Measurements from ENCODE around the gene IGLON5. TPM values are rescaled to one million over a fixed set of nuclear protein-coding genes. Genes with fewer than 3 reads are reported as not detected.

IGLON5 gene
- total RNA-seq, 2 donors from 2014 or later = 0.12 to 0.16 TPM

DNA sequence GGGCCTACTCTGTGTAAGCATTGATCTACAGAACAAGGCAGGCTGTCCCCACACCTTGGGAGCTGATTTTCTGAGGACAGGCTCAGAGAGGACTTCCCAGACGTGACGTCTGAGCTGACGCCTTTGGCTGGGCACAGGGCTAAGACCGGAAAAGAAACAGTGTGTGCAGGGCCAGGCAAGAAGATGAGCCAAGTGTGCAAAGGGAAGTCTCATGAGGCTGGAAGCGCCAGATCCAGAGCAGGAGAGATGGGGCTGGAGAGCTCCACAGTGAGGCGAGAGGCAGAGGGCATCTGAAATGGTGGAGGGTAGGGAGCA is 12.7 kb downstream of the IGLON5 start:
- Histone ChIP-seq H3K36me3 (no peaks in the 10 kb centered on the region), H3K9ac (ENCODE audit: low read depth in 2 of 2, low read length in 2 of 2) (no peak overlapping the region), H3K9me3 (no peaks in the 10 kb centered on the region), H3K27me3 (peaks cover 16% of the 10 kb centered on the region), H3K27ac (no peak overlapping the region), H3K4me1 (no peaks in the 10 kb centered on the region), H3K4me3 (no peak overlapping the region)
- TF ChIP-seq, protein P1, sequence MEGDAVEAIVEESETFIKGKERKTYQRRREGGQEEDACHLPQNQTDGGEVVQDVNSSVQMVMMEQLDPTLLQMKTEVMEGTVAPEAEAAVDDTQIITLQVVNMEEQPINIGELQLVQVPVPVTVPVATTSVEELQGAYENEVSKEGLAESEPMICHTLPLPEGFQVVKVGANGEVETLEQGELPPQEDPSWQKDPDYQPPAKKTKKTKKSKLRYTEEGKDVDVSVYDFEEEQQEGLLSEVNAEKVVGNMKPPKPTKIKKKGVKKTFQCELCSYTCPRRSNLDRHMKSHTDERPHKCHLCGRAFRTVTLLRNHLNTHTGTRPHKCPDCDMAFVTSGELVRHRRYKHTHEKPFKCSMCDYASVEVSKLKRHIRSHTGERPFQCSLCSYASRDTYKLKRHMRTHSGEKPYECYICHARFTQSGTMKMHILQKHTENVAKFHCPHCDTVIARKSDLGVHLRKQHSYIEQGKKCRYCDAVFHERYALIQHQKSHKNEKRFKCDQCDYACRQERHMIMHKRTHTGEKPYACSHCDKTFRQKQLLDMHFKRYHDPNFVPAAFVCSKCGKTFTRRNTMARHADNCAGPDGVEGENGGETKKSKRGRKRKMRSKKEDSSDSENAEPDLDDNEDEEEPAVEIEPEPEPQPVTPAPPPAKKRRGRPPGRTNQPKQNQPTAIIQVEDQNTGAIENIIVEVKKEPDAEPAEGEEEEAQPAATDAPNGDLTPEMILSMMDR (IDR thresholded peaks at IDR 0.05) = no peak
- intact Hi-C loops (cut with DNase I) = no loop called here
- no peak for DNase-seq

DNA sequence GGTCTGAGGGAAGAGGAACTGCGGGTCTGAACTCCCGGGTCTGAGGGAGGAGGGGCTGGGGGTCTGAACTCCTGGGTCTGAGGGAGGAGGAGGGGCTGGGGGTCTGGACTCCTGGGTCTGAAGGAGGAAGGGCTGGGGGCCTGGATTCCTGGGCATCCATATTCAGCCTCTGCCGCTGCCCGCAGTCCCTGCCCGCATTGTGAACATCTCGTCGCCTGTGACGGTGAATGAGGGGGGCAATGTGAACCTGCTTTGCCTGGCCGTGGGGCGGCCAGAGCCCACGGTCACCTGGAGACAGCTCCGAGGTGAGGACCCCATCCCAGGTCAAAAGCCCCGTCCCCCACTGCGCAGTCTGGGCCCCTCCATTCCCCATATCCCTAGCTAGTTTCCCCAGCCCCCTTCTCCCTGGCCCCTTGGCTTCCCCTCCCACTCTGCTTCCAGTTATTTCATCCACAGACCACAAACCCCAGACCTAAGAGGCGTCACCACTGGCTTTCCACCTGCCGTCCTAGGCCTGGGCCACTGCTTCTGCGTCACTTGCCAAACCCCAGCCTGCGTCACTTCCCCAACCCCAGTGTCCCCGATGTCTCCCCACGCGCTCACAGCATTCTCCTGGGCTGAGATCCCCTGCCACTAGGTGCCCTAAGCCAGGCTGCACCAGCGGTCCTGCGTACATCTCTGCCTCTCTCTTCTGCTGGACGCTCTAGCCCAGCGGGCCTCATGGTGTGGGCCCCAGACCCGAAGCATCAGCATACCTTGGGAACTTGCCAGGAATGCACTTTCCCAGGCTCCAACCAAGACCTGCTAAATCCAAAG is 13.9 kb downstream of the IGLON5 start:
- H3K4me1 ChIP-seq = no peaks in the 10 kb centered on the region
- no peak overlapping the region for H3K9ac ChIP-seq (ENCODE audit: low read depth in 2 of 2, low read length in 2 of 2)
- TF ChIP-seq, protein P1 (IDR thresholded peaks at IDR 0.05) = no peak
- no peak for DNase-seq
- intact Hi-C loops (cut with DNase I) = no loop called here
- H3K4me3 ChIP-seq = no peak overlapping the region
- H3K27me3 ChIP-seq = peaks cover 16% of the 10 kb centered on the region
- H3K27ac ChIP-seq = no peak overlapping the region
- no peaks in the 10 kb centered on the region for H3K9me3 ChIP-seq
- no peaks in the 10 kb centered on the region for H3K36me3 ChIP-seq

DNA sequence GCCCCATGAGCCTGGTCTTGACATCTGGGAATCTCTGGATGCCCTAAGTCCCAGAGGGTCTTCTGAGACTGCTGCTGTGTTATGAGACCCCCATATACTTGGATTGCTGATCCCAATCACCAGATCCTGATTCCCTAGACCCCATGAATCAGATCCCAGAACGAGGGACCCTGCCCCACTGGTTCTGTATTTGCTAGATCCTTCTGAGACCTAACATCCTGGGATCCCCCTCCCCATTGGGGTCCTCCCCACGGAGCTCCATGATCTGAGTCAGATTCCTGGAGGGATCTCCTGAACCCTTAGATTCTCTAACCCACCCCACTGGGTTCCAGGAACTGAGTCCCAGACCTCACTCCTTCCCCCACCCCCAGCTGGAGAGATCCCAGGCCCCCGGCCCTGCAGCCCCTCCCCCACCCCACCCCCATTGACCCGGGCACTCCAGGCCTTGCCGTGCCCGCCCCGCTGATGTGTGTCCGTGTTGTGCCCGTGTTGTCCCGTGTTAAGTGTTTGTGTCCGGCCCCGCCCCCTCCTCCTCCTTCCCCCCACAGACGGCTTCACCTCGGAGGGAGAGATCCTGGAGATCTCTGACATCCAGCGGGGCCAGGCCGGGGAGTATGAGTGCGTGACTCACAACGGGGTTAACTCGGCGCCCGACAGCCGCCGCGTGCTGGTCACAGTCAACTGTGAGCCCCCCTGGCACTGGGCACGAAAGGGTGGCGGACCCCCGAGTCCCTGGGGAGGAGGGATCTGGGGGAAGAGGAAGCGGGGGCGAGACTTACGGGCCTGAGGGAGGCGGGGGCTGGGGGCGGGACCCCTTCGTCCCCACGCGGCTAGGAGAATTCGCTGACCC is 15.0 kb downstream of the IGLON5 start:
- H3K27ac ChIP-seq = no peak overlapping the region
- H3K9me3 ChIP-seq = no peaks in the 10 kb centered on the region
- intact Hi-C loops (cut with DNase I) = no loop called here
- no peak overlapping the region for H3K9ac ChIP-seq (ENCODE audit: low read depth in 2 of 2, low read length in 2 of 2)
- peaks cover 16% of the 10 kb centered on the region for H3K27me3 ChIP-seq
- H3K4me3 ChIP-seq = no peak overlapping the region
- TF ChIP-seq, protein P1 (IDR thresholded peaks at IDR 0.05) = no peak
- DNase-seq = no peak
- H3K36me3 ChIP-seq = no peaks in the 10 kb centered on the region
- no peaks in the 10 kb centered on the region for H3K4me1 ChIP-seq

DNA sequence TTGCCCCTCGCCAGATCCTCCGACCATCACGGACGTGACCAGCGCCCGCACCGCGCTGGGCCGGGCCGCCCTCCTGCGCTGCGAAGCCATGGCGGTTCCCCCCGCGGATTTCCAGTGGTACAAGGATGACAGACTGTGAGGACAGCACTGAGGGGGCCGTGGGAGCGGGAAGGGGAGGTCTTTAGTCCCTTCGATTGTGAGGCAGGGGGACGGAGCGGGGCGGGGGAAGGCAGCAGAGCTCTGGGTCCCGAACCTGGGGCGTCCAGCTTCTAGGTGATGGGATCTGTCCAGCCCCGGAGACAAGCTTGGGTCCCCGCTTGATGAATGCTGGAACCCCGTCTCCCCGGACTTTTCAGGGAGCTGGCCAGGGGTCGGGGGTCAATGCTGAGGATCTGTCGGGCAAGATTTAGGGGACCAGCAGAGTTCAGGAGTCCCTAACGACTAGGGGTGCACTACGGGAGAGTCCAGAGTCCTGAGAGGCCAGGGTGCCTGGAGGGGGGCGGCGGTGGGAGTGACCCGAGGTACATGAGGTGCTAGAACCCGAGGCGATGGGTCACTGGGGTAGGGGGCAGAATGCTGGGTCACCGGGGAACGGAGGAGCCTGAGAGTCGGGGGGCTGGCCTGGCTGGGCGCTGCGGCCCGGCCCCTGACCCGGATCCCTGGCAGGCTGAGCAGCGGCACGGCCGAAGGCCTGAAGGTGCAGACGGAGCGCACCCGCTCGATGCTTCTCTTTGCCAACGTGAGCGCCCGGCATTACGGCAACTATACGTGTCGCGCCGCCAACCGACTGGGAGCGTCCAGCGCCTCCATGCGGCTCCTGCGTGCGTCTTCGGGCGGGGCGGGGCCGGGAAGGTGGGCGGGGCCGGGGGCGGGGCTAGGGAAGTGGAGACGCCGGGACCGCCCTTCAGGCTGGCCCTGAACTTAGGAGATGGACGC is 15.9 kb downstream of the IGLON5 start:
- no peaks in the 10 kb centered on the region for H3K36me3 ChIP-seq
- H3K27me3 ChIP-seq = peaks cover 16% of the 10 kb centered on the region
- no peak overlapping the region for H3K4me3 ChIP-seq
- DNase-seq = peak; percentile 61
- no peak overlapping the region for H3K9ac ChIP-seq (ENCODE audit: low read depth in 2 of 2, low read length in 2 of 2)
- TF ChIP-seq, protein P1 (IDR thresholded peaks at IDR 0.05) = no peak
- intact Hi-C loops (cut with DNase I) = no loop called here
- H3K4me1 ChIP-seq = no peaks in the 10 kb centered on the region
- H3K27ac ChIP-seq = no peak overlapping the region
- H3K9me3 ChIP-seq = no peaks in the 10 kb centered on the region

GRCh38 chr19:51329411-51329810 is 18.0 kb downstream of the IGLON5 start:
- H3K27ac ChIP-seq = no peak overlapping the region
- H3K27me3 ChIP-seq = peaks cover 16% of the 10 kb centered on the region
- DNase-seq = no peak
- H3K4me3 ChIP-seq = no peak overlapping the region
- TF ChIP-seq, protein P1 (IDR thresholded peaks at IDR 0.05) = no peak
- H3K9ac ChIP-seq (ENCODE audit: low read depth in 2 of 2, low read length in 2 of 2) = no peak overlapping the region
- intact Hi-C loops (cut with DNase I) = no loop called here
- no peaks in the 10 kb centered on the region for H3K36me3 ChIP-seq
- H3K4me1 ChIP-seq = no peaks in the 10 kb centered on the region
- H3K9me3 ChIP-seq = no peaks in the 10 kb centered on the region

Data from colonic mucosa (tissue), 4 donors.